HG02763 (cell line): ENCODE measurements around the gene FCRLB.
A peak's percentile ranks its signal among the peaks of the same experiment; 100 is the strongest.
"Not testable (repeated sequence)": the region's sequence is repeated elsewhere in the genome, so short reads cannot be mapped to it uniquely, and the experiment has no call there.

Source experiments
- ATAC-seq: cut with Tn5 transposase; IDR thresholded peaks from one replicate; pipeline ENCODE4 v1.9.1; 2021; ENCODE audit warnings: mild to moderate bottlenecking, moderate library complexity; ENCODE audit not compliant: unreplicated experiment

The FCRLB gene, protein sequence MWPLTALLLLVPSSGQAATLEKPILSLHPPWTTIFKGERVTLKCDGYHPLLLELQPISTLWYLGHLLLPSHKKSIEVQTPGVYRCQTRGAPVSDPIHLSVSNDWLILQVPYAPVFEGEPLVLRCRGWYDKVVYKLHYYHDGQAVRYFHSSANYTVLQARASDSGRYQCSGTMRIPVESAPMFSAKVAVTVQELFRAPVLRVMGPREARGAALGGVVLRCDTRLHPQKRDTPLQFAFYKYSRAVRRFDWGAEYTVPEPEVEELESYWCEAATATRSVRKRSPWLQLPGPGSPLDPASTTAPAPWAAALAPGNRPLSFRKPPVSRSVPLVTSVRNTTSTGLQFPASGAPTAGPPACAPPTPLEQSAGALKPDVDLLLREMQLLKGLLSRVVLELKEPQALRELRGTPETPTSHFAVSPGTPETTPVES

DNA sequence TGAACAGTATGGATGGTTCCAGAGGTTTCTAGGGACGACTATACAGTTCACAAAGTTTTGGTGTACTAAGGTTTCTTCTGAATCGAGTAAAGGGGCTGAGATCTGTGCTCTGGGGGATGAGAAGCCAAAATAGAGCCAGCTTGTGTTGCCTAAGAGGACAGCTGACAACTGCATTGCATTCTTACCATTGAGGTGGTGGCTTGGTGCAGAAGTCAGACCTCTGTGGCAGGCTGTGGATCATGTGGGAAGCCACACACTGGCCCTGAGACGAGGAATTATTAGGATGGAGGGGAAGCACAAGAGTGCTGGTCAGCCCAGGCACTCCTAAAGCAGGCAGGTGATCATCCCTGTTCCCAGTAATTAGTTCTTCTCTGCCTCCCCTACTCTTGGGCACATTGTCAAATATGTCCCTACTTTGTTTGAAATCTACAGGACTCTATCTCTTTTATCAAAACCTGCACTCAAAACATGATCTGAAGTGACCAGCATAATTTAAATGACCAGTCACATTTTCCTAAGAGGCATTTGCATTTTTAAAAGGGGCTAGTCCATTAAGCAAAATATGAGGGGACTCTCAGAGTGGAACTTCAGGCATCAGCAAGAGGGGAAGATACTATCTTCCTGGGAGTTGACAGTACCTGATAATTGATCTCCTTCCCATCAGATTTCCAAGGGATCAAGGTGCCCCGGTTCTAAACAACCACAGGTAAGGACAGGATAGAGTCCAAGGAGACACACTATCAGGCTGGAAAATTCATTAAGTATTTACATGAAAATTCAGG lies at the start of gene FCRLB:
Gene FCRLB, plus strand, starts transcription at position 589 of the 782 bp plus-strand sequence. CDS start 1,129 bp downstream, outside the sequence.
- ATAC-seq = no peak

DNA sequence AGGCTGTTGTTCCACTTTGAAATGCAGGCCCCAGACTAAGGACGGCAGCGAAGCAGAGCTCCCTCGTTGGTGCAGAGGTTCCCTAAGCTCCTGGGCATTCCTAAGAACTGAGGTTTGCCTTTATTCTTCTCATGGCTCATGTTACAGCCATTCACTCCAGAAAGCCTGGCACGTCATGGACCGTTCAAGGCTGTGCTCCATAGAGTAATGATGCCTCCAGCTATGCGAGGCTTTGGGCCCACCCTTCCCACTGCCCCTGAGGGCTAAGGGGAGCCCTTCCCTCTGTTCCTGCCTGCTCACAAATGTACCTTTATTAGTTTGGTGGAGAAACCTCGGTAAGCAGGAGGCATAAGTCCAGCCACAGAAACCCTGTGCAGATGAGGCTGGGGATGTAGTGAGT lies 47.9 kb upstream of the FCRLB start:
- ATAC-seq = not testable (repeated sequence)

DNA sequence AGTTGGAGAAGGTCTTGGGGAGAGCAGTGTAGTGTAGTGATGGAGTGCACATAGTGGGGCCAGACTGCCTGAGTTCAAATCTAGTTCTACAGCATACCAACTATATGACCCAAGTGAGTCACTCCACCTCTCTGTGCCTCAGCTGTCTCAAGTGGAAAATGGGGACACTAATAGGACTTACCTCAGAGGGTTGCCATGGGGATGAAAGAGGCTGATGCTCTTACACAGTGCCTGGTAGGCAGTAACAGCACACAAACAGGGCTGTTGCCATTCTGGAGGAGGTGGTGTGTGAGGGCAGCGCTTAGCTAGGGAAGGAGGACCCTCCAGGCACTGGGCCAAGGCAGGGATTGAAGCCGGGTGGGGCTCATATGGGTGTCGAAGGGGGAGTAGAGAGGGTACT lies 46.9 kb upstream of the FCRLB start:
- not testable (repeated sequence) for ATAC-seq

DNA sequence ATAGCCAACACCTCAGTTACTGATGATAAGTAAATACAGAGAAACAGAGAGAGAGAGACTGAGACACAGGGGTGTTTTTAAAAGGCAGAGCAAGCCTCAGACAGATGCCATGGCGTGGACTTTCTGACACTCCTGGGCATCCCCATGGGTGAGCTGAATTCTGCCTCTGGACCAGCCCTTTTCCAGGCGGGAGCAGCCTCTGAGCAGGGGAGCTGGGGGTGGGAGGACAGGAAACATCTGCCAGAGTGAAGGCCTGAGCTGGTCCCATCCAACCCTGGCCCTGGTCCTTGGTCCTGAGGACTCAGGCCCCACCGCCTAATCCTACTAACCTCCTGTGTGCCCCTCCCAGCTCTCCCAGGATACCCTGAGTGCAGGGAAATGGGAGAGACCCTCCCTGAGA lies 46.4 kb upstream of the FCRLB start:
- not testable (repeated sequence) for ATAC-seq

DNA sequence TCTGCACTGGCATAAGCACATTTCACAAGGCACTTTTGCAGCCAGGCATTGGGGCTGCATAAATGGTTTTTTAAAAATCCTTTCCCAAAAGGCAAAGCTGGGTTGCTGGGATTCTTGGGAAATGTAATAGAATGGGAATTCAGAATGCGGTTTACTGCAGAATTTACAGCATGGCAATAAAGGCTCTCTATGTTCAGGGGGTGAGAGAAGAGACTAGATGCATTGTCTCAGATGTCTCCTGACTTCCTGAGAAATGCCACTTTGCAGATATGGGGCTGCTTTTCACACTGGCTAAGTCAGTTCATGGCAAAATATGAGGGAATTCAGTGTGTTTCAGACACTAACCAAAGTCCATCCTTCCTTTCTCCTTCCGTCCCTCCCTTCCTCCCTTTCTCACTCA lies 44.9 kb upstream of the FCRLB start:
- ATAC-seq = no peak

DNA sequence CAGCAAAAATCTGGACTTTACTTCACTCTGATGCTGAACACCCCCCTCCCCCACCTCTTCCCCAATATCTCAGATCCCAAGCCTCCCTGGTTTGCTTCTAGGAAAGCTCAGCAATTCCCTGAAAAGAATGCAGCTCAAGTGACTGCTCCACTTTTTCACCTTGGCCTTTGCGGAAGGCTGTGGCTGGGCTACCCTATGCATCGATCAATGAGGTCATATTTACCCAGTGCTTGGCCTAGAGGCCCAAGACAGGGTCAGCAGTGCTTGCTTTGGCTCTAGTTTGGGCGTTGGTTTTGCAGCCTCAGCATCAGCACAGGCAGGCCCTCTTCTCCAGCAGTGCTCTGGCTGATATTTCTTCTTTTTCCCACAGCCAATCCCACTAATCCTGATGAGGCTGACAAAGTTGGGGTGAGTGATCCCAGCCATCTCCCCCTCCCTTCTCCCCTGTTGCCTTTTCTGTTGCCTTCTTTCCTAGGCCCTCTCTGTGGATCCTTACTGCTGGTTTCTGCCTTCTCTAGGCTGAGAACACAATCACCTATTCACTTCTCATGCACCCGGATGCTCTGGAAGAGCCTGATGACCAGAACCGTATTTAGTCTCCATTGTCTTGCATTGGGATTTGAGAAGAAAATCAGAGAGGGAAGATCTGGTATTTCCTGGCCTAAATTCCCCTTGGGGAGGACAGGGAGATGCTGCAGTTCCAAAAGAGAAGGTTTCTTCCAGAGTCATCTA lies 44.2 kb upstream of the FCRLB start:
- no peak for ATAC-seq

DNA sequence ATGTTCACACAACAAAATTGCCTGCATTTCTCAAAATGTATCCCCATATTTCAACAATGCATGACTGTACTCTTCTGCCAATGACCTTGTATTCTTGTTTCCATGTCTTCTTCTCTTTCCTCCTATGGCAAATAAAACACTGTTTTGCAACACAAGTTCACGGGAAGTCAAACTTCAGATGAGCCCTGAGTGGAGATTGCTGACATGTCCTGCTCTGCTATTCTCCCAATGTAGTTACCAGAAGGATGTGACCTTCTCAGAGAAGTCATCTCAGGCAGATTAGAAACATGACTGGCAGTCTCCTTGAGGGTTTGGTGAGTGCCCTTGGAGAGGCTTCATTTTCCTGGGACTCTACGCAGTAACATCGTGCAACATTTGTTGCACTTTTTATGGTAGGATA lies 42.8 kb upstream of the FCRLB start:
- ATAC-seq = no peak

DNA sequence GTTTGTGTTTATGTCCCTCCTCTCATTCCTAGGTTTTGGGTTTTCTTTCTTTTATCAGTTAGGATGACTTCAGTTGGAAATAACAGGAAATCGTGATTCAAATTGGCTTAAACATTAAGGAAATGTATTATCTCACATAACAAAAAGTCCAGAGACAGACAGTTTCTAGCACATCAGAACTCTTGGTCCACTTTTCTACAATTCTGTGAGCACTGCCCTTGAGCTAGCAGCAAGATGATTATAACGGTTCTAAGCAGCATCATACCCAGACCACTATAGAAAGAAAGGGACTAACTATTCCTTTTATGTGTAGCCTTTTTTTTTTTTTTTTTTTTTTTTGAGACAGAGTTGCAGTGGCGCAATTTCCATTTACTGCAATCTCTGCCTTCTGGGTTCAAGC lies 39.5 kb upstream of the FCRLB start:
- ATAC-seq = no peak

DNA sequence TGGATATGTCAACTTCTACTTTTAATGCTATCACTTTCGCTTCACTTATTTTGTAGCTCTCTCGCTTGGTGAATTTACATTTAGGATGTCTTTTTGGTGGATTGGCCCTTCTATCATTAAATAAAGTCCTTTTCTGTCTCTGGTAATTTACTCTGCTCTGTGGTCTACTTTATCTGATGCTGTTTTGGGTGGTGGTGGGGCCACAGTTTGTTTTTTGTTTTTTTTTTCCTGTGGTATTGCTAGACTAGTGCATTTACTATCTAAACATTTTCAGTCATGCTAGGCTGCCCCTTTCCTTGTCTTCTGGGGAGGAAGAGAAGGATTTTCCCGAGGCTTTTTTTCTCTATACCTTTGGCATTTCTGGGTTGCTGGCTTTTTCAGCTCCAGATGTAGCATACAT lies 32.4 kb upstream of the FCRLB start:
- ATAC-seq = no peak

DNA sequence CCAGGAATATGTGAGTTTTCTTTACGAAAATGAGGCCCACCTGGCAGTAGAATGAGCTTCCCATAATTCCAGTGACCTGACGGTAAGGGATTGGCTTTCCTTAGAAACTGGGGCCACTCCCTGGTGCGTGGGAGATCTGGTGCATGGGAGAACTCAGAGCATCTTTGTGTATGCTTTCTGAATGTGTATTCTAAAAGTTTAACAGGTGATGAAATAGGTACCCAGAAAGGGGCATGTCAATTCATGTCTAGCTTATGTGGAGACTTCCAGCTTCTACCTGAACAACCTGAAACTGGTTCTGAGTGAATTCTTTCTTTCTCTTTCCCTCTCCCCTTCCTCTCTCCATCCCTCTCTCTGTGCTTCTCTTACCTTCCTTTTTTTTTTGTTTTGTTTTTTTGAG lies 29.5 kb upstream of the FCRLB start:
- no peak for ATAC-seq

DNA sequence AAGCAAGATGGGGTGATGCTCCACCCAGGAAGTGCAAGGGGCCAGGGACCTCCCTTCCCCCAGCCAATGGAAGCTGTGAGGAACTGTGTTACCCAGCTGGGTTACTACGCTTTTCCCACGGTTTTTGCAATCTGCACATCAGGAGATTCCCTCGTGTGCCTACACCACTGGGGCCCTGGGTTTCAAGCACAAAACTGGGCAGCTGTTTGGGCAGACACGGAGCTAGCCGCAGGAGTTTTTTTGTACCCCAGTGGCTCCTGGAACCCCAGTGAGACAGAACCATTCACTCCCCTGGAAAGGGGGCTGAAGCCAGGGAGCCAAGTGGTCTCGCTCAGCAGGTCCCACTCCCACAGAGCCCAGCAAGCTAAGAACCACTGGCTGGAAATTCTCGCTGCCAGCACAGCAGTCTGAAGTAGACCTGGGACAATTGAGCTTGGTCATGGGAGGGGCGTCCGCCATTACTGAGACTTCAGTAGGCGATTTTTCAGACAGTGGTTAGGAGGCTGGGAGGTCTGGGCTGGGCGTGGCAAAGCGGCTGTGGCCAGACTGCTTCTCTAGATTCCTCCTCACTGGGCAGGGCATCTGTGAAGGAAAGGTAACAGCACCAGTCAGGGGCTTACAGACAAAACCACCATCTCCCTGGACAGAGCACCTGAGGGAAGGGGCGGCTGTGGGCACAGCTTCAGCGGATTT lies 28.2 kb upstream of the FCRLB start:
- not testable (repeated sequence) for ATAC-seq

DNA sequence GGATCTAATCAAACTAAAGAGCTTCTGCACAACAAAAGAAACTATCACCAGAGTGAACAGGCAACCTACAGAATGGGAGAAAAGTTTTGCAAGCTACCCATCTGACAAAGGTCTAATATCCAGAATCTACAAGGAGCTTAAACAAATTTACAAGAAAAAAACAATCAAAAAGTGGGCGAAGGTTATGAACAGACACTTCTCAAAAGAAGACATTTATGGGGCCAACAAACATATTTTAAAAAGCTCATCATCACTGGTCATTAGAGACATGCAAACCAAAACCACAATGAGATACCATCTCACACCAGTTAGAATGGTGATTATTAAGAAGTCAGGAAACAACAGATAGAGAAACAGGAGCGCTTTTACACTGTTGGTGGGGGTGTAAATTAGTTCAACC lies 23.0 kb upstream of the FCRLB start:
- not testable (repeated sequence) for ATAC-seq

DNA sequence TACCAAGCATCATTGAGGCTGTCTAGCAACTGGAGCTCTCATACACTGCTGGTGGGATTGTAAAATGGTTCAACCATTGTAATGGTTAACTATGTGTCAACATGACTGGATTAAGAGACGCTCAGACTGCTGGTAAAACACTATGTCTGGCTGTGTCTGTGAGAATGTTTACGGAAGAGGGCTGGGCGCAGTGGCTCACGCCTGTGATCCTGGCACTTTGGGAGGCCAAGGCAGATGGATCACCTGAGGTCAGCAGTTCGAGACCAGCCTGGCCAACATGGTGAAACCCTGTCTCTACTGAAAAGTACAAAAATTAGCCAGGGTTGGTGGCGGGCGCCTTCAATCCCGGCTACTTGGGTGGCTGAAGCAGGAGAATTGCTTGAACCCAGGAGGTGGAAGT lies 19.1 kb upstream of the FCRLB start:
- no peak for ATAC-seq

DNA sequence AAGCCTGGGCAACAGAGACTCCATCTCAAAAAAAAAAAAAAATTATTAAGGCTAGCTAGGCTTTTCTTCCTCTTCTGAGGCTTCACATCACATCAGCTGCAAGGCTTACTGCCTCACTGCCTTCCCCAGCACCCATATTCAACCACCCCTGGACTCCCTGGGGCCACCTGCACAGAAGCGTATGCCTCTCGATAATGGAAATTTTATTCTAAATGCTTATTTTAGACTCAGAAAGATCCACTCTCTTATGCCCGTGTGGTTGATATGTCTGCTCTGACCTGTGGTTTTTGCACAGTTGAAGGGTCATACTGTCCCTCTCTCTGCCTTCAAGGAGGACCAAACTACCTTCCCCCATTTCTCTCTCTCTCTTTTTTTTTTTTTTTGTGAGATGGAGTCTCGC lies 15.8 kb upstream of the FCRLB start:
- peak; percentile 38 for ATAC-seq

DNA sequence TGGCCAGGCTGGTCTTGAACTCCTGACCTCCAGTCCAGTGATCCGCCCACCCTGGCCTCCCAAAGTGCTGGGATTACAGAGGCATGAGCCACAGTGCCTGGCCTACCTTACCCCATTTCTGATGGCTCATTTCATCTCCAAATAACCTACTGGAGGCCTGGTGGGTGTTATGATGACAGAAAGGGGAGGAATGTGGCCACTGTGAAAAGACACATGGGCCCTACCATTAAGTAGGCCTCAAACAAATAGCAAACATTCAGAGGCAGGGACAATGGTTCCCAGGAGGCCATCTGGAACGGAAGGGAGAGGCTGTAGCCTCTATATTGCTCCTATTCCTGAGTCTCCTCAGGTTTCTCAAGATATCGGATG lies 15.2 kb upstream of the FCRLB start:
- ATAC-seq = no peak

DNA sequence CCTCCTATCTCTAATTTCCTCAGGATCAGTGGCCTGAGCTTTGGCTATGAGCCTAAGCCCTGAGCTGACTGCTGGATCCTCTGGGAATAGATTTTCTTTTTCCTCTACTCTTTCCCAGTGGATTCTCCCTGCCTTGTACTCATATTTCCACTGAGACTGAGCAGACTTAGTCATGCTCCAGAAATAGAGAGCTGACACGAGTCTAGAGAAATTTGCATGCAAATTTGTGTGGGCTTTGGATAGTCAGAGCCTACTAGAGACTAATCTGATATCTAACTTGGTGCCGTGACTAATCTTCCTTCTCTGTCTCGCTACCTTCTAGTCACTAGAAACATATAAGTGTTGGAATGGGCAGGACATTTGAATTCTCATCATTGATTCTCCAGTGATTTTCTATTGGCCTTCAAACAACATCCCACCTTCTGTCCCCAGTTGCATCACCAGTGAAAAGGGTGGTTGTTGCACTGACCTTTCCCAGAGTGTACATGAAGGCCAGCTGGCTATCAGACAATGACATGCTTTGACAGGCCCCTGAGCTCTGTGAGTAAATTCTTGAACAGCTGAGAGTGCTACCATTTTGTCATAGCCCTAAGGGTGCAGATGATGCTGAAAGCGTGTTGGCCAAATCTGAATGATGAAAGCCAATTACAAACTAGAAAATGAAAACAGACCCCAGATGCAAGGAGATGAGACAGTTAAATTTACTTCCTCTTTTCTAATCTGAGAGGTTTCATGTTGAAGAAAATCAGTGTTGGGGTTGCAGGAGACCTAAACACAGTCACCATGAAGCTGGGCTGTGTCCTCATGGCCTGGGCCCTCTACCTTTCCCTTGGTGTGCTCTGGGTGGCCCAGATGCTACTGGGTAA lies 14.6 kb upstream of the FCRLB start, which contains the start of gene FCRLA:
Gene FCRLA, plus strand, starts transcription at position 748 of the 866 bp plus-strand sequence. Its CDS starts 36 bp downstream, at position 784.
- peak; percentile 50 for ATAC-seq

DNA sequence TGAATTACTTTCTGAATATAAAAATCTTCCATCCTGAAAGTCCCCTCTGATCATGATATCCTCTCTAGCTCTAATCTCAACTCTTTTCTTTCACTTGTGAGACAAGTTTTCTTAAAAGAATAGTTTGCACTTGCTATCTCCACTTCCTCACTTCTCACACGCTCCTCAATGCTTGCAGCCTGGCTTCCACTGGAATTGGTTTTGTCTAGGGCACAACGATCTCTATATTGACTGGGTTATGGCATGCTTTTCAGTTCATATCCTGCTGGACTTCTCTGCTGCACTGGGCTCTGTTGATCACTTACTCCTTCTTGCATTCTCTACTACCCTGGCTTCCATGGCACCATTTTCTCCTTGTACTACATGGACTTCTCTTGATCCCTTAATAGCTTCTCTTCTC lies 13.8 kb upstream of the FCRLB start:
- ATAC-seq = no peak

DNA sequence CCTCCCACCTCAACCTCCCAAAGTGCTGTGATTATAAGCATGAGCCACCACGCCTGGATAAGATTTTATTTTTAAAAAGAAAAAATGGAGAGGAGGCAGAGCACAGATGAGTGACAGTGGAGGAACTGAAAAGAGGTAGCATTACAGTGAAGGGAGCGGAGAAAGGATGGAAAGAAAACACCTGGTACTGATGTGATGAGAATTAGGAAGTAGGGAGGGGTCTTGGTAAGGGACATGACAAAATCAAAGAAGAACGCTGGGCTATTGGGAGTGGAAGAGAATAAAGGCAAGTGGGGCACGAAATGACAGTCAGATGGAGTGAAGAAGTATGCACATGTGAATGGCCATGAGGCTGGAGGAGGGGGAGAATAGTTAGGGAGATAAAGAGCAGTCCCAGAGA lies 12.0 kb upstream of the FCRLB start:
- ATAC-seq = no peak

DNA sequence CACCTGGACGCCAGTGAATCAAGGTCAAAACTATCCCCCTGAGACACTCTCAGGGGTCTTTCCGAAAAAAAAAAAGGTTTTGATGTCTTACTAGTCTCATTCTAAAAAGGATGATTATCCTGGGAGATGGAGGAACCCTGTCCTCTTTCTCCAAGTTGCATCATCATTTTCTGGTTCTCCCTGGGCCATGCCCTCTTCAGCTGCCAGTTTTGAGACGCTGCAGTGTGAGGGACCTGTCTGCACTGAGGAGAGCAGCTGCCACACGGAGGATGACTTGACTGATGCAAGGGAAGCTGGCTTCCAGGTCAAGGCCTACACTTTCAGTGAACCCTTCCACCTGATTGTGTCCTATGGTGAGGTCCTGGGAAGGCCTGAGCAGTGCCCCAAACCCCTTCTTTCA lies 10.8 kb upstream of the FCRLB start:
- ATAC-seq = no peak
